NK-92 treated with Interleukin-12 subunit alpha and Interleukin-12 subunit beta, amount 100 ng/mL, for 24 hours (cell line): ENCODE data around the gene ZNF322.

Experiments used
- DNase-seq: peaks from one replicate; lab custom pipeline; 2025; lab: John Stamatoyannopoulos, UW

ZNF322 gene

DNA sequence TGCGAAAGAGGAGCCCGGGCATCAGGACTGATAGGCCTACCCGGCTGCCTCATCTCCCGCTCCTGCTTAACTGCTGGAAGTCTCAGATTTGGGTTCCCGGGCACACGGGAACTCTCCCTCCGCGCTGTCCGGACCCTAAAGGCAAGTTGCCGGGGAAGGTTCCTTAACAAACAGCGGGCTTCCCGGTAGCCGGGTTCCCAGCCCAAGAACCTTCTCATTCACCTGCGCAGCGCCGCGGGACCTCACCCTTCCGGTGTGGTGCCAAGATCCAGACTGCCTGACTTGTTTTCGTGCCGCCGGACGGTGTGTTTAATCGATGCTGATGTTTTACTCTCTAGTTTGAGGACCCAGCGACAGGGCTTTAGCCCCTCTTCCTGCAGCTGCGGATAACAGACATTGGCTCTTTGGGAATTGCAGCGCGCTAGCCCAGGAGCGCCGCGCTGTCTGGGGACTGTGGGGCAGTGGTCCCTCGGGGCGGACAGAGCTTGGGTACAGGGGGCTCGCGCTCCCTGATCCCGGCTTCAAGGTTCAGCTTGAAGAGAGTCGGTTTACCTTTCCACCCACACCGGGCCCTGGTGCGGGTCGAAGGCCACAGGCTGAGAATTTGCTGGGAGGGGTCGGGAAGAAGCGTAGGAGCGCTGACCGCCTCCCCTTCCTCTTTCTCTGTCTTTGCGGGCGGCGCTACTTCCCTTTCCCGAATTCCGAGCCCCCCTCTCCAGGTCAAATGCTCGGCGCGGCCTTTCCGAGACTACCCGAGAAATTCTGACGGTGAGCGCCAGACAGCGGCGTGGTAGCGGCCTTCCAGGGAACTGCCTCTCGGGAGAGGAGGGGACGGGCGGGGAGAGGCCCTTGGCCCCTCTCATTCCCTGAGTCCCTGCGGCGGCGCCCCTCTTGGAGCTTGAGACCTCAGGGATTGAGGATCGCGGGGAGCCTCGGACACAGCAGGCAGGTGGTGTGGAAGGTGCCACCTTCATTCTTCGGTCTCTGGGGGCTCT, 45.6 kb downstream of the ZNF322 start:
- no peak for DNase-seq

GRCh38 chr6:26613201-26613600, 46.3 kb downstream of the ZNF322 start:
- no peak for DNase-seq

GRCh38 chr6:26611599-26611998, 47.9 kb downstream of the ZNF322 start:
- no peak for DNase-seq

DNA sequence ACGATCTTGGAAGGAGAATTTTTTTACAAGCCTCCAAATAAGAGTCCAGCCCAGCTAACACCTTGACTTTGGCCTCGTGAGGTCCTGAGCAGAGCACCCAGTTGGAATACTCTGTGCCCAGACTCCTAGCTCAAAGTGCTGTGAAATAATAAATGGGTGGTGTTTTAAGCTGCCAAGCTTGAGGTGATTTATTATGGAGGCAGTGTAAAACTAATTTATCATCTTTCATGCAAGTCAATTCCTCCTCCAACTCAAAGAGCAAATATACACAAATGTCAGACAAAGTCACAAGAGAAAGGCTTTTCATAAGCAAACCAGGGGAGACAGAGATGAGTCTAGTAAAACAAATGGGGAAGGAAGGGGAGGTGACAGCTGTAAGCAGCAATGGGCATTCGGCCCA, 50.1 kb downstream of the ZNF322 start:
- DNase-seq: no peak

GRCh38 chr6:26607434-26608230, 51.9 kb downstream of the ZNF322 start:
- peak; percentile 21 for DNase-seq

DNA sequence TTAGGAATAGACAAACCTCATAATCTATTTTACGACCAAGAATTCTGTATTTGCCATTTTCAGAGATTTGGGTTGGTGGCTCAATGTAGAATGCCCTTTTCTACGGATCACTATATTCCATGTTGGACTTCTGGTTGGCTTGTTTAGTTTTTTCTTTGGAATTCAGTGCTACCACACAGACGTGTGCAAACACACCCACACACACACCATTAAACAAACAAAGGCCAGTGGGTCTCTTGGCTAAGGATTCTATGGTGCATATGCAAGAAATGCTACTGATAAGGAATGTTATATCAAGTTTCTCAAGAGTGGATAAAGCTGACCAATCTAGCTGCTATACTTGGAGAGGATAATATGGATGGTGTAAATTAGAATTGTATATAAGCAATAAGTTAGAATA, 54.7 kb downstream of the ZNF322 start:
- DNase-seq: no peak

- no peak for DNase-seq
Observed at GRCh38 chr6:26604026-26604425, 55.5 kb downstream of the ZNF322 start.

DNA sequence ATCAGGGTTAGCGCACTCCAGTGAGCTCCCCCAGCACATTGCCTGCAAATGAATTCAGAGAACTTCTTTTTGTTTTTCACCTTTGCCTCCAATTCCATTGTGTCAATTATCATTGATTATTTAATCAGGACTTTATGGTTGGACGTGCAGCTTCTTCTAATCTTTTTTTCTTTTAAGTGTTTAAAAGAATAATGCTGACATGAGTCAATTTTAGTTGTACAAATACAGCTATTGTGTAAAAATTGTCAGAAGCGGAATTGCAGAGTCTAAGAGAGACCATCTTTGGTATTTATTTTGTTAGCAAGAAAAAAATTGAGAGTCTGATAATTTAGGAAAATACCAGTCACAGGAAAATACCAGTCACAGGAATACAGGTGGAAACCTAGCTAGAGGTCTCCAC, 57.3 kb downstream of the ZNF322 start:
- no peak for DNase-seq

DNA sequence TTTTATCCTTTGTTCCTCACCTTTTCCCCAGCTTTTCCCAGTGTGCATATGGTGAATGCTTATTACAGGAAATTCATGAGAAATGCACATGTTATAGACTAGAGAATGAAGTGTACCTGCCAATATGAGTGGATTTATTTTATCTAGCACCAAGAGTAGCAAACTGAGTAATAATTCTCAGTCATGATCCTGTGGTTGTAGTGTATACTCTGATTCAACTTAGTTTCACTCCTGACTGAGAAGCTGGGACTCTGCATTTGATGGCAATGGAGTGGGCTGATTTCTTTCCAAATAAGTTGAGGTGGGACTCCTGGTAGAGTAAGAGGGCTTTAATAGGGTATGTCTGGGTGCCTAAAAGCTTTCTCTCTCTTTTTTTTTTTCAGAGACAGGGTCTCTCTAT, 58.8 kb downstream of the ZNF322 start:
- no peak for DNase-seq

GRCh38 chr6:26599591-26599990, 60.0 kb downstream of the ZNF322 start:
- DNase-seq: no peak

DNA sequence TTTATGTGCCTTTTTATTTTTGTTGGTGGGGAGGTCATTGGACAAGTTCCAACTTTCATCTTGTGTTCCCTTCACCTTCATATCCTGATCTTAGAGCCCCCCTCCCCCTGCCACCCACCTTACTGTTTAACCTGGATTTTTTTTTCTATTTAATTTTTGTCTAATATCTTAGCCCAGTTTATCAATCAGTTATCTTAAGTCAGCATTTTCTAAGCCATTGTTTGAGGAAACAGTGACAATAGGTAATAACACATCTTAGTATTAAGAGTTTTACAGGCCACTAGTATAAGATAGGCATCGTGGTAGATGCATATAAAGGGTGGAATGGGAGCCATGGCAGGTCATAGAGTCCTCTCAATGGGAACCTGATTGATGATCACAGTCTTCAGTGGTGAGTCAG, 60.4 kb downstream of the ZNF322 start:
- DNase-seq: no peak

DNA sequence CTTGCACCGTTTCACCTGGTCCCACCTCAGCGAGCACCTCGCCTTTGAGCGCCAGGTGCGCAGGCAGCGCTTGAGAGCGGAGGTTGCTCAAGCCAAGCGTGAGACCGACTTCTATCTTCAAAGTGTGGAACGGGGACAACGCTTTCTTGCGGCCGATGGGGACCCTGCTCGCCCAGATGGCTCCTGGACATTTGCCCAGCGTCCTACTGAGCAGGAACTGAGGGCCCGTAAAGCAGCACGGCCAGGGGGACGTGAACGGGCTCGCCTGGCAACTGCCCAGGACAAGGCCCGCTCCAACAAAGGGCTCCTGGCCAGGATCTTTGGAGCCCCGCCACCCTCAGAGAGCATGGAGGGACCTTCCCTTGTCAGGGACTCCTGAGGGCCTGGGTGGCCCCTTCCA, 61.3 kb downstream of the ZNF322 start:
- no peak for DNase-seq

DNA sequence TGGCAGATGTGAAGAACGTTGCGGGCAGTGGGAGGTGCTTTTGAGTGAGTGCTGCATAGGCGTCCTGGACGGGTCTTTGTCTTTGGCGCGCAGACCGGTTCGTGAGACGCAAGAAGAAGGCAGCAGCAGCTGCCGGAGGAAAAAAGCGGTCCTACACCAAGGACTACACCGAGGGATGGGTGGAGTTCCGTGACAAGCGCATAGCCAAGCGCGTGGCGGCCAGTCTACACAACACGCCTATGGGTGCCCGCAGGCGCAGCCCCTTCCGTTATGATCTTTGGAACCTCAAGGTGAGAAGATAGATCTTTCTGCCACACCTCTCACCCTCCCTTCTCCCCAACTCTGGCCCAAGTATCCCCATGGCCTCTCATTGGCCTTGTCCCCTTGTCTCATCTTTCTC, 61.7 kb downstream of the ZNF322 start:
- no peak for DNase-seq

DNA sequence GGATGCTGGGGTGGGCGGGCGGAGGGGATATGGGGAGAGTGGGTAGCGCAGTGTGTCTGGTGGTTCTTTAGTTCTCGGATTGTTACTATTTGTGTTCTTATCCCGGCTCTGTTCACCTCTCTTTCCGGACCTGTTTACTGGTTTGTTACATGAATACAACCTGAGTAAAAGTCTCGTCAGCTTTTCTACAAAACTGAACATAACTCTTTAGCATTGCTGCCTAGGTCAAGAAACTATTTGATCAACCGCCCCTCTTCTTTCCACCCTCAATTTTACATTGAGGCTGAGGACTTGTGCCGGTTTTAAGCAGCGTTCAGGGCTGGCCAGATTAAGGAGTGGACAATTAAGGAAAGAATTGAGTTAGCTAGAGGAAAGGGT, 62.2 kb downstream of the ZNF322 start:
- DNase-seq: no peak

DNA sequence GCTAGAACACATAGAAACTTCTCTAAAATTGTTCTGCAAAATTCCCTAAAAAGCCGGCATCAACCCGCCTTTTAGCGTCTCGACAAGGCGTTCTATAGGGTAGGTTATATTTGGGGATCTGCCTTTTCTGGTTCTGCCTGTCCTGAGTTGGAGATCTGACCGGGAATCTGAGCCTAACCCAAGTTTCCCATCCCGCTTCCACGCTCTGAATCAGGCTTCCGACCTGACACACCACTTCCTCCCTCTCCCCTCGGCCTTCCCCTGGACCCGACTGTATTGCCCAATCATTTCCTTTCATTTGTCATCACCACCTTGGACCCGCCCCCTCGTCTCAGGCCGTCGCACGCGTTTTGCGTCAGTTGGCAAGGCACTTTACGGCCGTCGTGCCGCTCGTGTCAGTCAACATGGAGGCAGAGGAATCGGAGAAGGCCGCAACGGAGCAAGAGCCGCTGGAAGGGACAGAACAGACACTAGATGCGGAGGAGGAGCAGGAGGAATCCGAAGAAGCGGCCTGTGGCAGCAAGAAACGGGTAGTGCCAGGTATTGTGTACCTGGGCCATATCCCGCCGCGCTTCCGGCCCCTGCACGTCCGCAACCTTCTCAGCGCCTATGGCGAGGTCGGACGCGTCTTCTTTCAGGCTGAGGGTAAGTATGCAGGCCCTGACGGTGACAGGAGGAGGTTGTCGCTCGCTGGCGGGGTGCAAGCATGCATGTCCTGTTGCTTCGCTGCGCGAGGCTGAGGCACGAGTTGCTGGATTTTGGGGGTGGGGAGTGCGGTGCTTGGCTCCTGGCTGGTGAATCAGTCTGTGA, 62.8 kb downstream of the ZNF322 start, which contains the start of gene ABT1:
TSS of gene ABT1 (plus strand) at position 375 of the 810 bp plus-strand sequence. CDS start at position 405, 30 bp downstream.
- peak; percentile 94 for DNase-seq

GRCh38 chr6:26595669-26596269, 63.8 kb downstream of the ZNF322 start:
- DNase-seq: peak; percentile 88

GRCh38 chr6:26594730-26595632, 64.6 kb downstream of the ZNF322 start:
- DNase-seq: no peak

DNA sequence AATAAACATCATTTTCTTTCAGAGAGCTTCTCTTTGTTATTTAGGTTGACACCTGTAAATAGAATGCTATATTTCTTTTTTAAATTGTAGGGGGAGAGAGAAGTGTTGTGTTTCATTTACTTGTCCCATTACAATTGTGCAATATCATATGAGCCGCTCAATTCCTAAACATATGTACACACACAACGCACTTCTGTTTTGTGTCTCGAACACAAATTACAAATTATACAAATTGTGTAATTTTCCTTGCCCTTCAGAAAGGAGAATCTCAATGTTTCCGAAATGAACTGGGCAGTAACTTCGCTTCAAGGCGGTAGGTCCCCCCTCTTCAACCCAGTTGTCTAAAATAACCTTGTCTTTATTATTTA, 65.4 kb downstream of the ZNF322 start:
- no peak for DNase-seq

- no peak for DNase-seq
Observed at GRCh38 chr6:26593278-26594130, 66.0 kb downstream of the ZNF322 start.

- no peak for DNase-seq
Observed at GRCh38 chr6:26592649-26593048, 66.9 kb downstream of the ZNF322 start.
